Thyroid gland (tissue), 4 donors: ENCODE measurements around the gene SLC6A9. TPM values are rescaled to one million over a fixed set of nuclear protein-coding genes. Genes with fewer than 3 reads are reported as not detected.

Experiments
- DNase-seq, 2 donors: peaks; one replicate each; pipeline ENCODE4 v3.0.0-alpha.2; 2019
- H3K27ac ChIP-seq, 3 donors: fragments of 200-600 bp; sonication (generic); 1 replicate in 2 of 3; 2 replicates in 1 of 3; pipeline ENCODE4 v1.5.1; 2016 to 2019; ENCODE audit warnings: mild to moderate bottlenecking in 1 of 3, moderate library complexity in 1 of 3
- H3K27me3 ChIP-seq: fragments of 200-600 bp; sonication (generic); one replicate; pipeline ENCODE4 v1.5.1; 2019
- H3K36me3 ChIP-seq, 2 donors: fragments of 200-600 bp; sonication (generic); one replicate each; pipeline ENCODE4 v1.5.1; 2016 to 2019
- H3K4me1 ChIP-seq, 2 donors: fragments of 200-600 bp; sonication (generic); one replicate each; pipeline ENCODE4 v1.5.1; 2017 to 2019
- H3K4me3 ChIP-seq, 3 donors: fragments of 200-600 bp; sonication (generic); replicated peaks in 1 of 3; 1 replicate in 2 of 3; 2 replicates in 1 of 3; pipeline ENCODE4 v1.5.1; 2016; ENCODE audit warnings: mild to moderate bottlenecking in 1 of 3
- H3K9me3 ChIP-seq: fragments of 200-600 bp; sonication (generic); one replicate; pipeline ENCODE4 v1.5.1; 2017
- CTCF ChIP-seq, 6 experiments: fragments of 200-600 bp in 3 of 6; fragments of 450-650 bp in 3 of 6; sonication (generic) in 3 of 6; IDR thresholded peaks; one replicate each; pipeline ENCODE4 v1.5.1; 2016 to 2019; ENCODE audit warnings: antibody characterized with exemption in 6 of 6, mild to moderate bottlenecking in 2 of 6, inconsistent platforms in 1 of 6, moderate library complexity in 1 of 6
- POLR2A ChIP-seq, 2 donors: fragments of 450-650 bp; IDR thresholded peaks; one replicate each; pipeline ENCODE4 v1.6.1; 2017; ENCODE audit warnings: antibody characterized with exemption in 2 of 2, mild to moderate bottlenecking in 2 of 2, moderate library complexity in 1 of 2
- WGBS, 2 donors: methylation state at CpG; one replicate each; pipeline ENCODE4 v1.1.5; 2017; 5-methylcytosine and 5-hydroxymethylcytosine counted together
- intact Hi-C: fragments of 100-400 bp; cut with DNase I; formaldehyde crosslinking; loops from one replicate; pipeline ENCODE4 v1.15.1; 2023
- total RNA-seq, 4 donors: library from RNA; depleted of rRNA; stranded (reverse); fragments of >200 nt; gene quantifications; one replicate each; pipeline ENCODE4 v1.2.3, GENCODE V29; 2016

The SLC6A9 gene
- total RNA-seq, 4 donors from 2014 or later, result 7.2 to 11.3 (median 7.6) TPM

GRCh38 chr1:43979261-43979527 lies 52.1 kb downstream of the SLC6A9 start:
- intact Hi-C loops, result no loop called here
- Histone ChIP-seq H3K4me1 (peaks cover 29 to 42% of the 10 kb centered on the region in 2 donors), H3K36me3 (peaks cover 9 to 14% of the 10 kb centered on the region in 2 donors), H3K9me3 (no peaks in the 10 kb centered on the region), H3K27me3 (no peaks in the 10 kb centered on the region), H3K4me3 (peak overlapping the region in 2 of 3 donors; percentile 30 to 52), H3K27ac (no peak overlapping the region)
- no peak for DNase-seq
- TF ChIP-seq CTCF (IDR thresholded peaks at IDR 0.05) (no peak), POLR2A (IDR thresholded peaks at IDR 0.05) (no peak)
- WGBS, 2 donors, result no CpG with 5 or more reads among the region's 45 CpGs

- Histone ChIP-seq H3K4me1 (peaks cover 33 to 46% of the 10 kb centered on the region in 2 donors), H3K27ac (no peak within 1 kb of the TSS), H3K4me3 (peak within 1 kb of the TSS in 2 of 3 donors; percentile 30 to 52), H3K9me3 (no peaks in the 10 kb centered on the region), H3K36me3 (peaks cover 9 to 14% of the 10 kb centered on the region in 2 donors), H3K27me3 (no peaks in the 10 kb centered on the region)
- TF ChIP-seq CTCF (IDR thresholded peaks at IDR 0.05) (no peak), POLR2A (IDR thresholded peaks at IDR 0.05) (no peak)
- intact Hi-C loops, result no loop called here
- 23% methylated on average over 14 to 17 of the region's 54 CpGs for WGBS, 2 donors
- peak; percentile 36 to 38 for DNase-seq
Observed at GRCh38 chr1:43978551-43979260, 52.6 kb downstream of the SLC6A9 start, which contains the start of gene B4GALT2. Gene B4GALT2, plus strand, starts transcription at chr1:43979210. Its CDS starts 1,951 bp downstream, at chr1:43981161.

DNA sequence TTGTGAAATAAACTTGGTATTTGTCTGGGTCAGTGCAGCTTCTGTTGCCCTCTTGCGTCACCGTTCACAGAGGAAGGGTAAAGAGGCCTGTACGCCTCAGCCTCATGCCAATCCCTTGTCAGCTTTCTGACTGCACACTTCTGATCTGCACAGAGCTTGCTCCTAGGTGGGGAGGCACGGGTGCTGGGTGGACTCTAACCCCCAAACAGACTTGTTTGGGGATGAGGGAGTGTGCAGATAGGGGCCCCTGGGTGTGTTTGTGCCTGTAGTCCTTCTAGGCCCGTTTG lies 53.1 kb downstream of the SLC6A9 start:
- no peak for DNase-seq
- Histone ChIP-seq H3K36me3 (peaks cover 9 to 14% of the 10 kb centered on the region in 2 donors), H3K4me3 (no peak overlapping the region), H3K9me3 (no peaks in the 10 kb centered on the region), H3K27ac (no peak overlapping the region), H3K27me3 (no peaks in the 10 kb centered on the region), H3K4me1 (peaks cover 33 to 46% of the 10 kb centered on the region in 2 donors)
- TF ChIP-seq POLR2A (IDR thresholded peaks at IDR 0.05) (no peak), CTCF (IDR thresholded peaks at IDR 0.05) (no peak)
- intact Hi-C loops, result no loop called here
- 66 to 76% methylated on average over 5 of the region's 5 CpGs for WGBS, 2 donors

GRCh38 chr1:43977376-43978263 lies 53.6 kb downstream of the SLC6A9 start:
- WGBS, 2 donors, result 89 to 96% methylated on average over 9 of the region's 9 CpGs
- Histone ChIP-seq H3K9me3 (no peaks in the 10 kb centered on the region), H3K36me3 (peaks cover 9 to 14% of the 10 kb centered on the region in 2 donors), H3K27ac (no peak overlapping the region), H3K4me3 (no peak overlapping the region), H3K4me1 (peaks cover 33 to 46% of the 10 kb centered on the region in 2 donors), H3K27me3 (no peaks in the 10 kb centered on the region)
- intact Hi-C loops, result no loop called here
- TF ChIP-seq CTCF (IDR thresholded peaks at IDR 0.05) (no peak), POLR2A (IDR thresholded peaks at IDR 0.05) (no peak)
- DNase-seq, result no peak

DNA sequence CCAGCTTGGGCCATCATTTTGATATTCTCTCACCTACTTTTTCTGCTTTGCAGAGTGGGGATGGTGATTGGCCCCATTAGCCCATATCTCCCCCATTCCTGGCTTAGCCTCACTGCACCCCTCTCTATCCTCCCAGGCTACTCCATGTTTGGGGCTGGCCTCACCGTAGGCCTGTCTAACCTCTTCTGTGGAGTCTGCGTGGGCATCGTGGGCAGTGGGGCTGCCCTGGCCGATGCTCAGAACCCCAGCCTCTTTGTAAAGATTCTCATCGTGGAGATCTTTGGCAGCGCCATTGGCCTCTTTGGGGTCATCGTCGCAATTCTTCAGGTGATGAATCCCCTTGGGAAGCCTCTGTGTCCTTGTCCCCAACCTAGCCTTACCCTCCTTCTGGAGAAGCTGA lies 54.4 kb downstream of the SLC6A9 start:
- H3K4me3 ChIP-seq, result no peak overlapping the region
- peaks cover 33 to 46% of the 10 kb centered on the region in 2 donors for H3K4me1 ChIP-seq
- WGBS, 2 donors, result 92 to 94% methylated on average over 8 of the region's 8 CpGs
- H3K27me3 ChIP-seq, result no peaks in the 10 kb centered on the region
- H3K36me3 ChIP-seq, result peaks cover 13 to 14% of the 10 kb centered on the region in 2 donors
- intact Hi-C loops, result no loop called here
- H3K27ac ChIP-seq, result no peak overlapping the region
- H3K9me3 ChIP-seq, result no peaks in the 10 kb centered on the region
- no peak for DNase-seq
- no peak for TF ChIP-seq CTCF (IDR thresholded peaks at IDR 0.05)
- TF ChIP-seq POLR2A (IDR thresholded peaks at IDR 0.05), result no peak
